IPS-18c (cell line): ENCODE data around the gene PLXNA2.

ENCODE experiments used
- H3K4me3 ChIP-seq: 2 replicates; pipeline ENCODE4 v1.7.0; 2013; ENCODE audit warnings: low read depth, mild to moderate bottlenecking, low read length, moderate library complexity; ENCODE audit not compliant: insufficient read depth
- H3K9me3 ChIP-seq: one replicate; pipeline ENCODE4 v1.6.1; 2013; ENCODE audit warnings: mild to moderate bottlenecking, low read length, moderate library complexity; ENCODE audit not compliant: control insufficient read depth, insufficient read depth

Gene PLXNA2

GRCh38 chr1:207993477-207994445, 250.4 kb downstream of the PLXNA2 start:
- no peak overlapping the region for H3K4me3 ChIP-seq
- H3K9me3 ChIP-seq = no peaks in the 10 kb centered on the region

GRCh38 chr1:207992677-207993236, 251.4 kb downstream of the PLXNA2 start:
- Histone ChIP-seq H3K9me3 (no peaks in the 10 kb centered on the region), H3K4me3 (no peak overlapping the region)

GRCh38 chr1:207991583-207992026, 252.6 kb downstream of the PLXNA2 start:
- no peak overlapping the region for H3K4me3 ChIP-seq

GRCh38 chr1:207990876-207991582, 253.2 kb downstream of the PLXNA2 start:
- H3K4me3 ChIP-seq = no peak overlapping the region
- no peaks in the 10 kb centered on the region for H3K9me3 ChIP-seq

More at GRCh38 chr1:207991583-207992026, 252.6 kb downstream of the PLXNA2 start:
- H3K9me3 ChIP-seq = no peaks in the 10 kb centered on the region

DNA sequence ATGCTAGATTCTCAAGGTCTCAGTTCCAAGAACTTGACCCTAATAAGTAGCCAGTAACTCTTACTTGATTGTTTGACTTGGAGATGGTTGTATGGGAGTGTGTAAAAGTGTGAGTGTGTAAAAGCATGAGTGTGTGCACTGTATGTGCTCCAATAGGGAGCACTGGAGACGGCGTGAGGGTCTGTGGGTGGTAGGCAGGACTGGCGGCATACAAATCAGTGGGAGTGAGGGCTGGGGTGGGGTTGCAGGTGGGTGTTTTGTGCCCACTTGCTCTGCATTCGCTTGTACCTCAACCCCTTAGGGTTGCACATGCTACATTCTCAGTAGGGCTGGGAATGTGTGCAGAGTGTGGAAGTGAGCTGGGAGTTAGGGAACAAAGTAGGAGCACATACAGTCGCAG, 253.7 kb downstream of the PLXNA2 start:
- Histone ChIP-seq H3K4me3 (no peak overlapping the region), H3K9me3 (no peaks in the 10 kb centered on the region)

DNA sequence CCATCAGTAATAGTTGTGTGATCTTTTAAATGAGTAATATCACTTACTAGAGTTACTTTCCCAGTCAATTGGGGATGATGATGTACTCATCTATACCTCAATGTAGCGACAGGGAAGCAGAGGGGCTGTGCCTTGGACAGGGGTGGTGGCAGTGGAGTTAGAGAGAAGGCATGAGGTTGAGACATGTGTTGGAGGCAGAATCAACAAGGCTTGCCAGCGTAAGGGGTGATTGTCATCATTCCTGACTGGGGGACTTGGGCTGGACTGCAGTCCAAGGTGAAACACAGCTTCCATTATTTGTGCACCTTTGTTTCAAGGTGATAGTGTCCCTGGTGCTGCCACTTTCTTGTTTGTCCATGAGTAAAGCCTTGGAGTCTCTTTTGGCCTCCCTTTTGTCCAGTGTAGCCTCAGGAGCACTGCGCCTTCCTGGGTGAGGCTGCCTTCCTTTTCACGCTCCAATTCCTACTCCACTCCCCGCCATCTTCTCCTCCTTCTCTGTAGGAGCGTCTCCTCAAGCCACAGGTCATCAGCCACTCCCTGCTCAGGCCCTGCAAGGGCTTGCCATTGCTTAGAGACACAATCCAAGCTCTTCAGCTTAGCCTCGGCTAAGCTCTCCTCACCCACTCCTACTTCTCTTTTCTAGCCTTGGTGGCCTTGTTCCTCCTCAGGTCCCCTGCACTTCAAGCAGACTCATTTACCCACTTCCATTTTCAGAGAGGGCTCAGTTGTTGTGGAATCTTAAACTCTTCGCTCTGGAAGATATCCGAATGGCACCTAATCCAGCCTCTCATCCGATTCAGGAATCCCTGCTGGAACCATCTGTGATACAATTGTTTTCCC, 255.6 kb downstream of the PLXNA2 start:
- H3K4me3 ChIP-seq = no peak overlapping the region
- no peaks in the 10 kb centered on the region for H3K9me3 ChIP-seq

- Histone ChIP-seq H3K4me3 (no peak overlapping the region), H3K9me3 (no peaks in the 10 kb centered on the region)
Measured at GRCh38 chr1:207987164-207987563, 257.0 kb downstream of the PLXNA2 start.

- Histone ChIP-seq H3K9me3 (no peaks in the 10 kb centered on the region), H3K4me3 (no peak overlapping the region)
Measured at GRCh38 chr1:207985996-207986395, 258.2 kb downstream of the PLXNA2 start.

GRCh38 chr1:207984831-207985572, 259.2 kb downstream of the PLXNA2 start:
- Histone ChIP-seq H3K4me3 (no peak overlapping the region), H3K9me3 (no peaks in the 10 kb centered on the region)

DNA sequence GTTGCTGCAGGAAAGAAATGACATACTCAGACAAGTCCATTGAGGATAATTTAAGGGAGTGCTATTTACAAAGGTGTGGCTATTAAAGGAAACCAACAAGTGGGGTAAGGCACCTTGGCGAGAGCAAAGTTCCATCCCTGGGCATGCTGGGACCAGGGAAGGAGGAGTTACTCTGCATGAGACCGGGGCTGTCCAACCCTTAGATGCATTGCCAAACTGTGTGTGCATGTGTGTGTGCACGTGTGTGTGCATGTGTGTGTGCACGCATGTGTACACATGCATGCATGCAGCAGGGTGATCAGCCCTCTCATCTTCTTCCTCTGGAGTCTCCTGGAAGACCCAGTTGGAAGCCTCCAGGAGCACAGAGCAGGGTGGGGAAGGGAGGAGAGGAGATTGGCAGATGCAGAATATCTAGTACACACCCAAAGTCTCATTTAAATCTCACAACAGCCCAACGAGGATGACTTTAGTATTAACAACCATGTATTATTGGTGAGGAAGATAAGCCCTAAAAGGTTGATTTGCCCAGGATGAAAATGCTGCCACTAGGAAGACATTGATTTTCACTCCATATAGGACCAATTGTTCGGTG, 261.0 kb downstream of the PLXNA2 start:
- H3K9me3 ChIP-seq = no peaks in the 10 kb centered on the region

DNA sequence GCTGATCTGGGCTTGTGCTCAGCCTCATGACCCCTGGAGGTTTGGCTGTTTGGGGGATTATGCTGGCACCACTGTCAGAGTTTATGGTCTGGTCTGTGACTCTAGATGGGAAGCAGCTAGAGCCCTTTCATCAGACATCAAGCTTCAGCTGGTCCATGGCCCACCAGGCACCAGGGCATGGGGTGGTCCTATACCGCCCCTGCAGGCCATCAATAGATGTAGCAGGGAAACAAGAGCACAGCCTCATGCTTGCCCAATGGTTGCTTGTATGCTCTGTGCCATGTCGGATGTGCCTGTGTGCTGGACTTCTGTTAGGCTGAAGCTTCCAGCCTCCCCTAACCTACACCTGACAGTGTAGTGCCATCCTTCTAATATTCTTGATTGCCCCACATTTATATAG, 262.2 kb downstream of the PLXNA2 start:
- no peak overlapping the region for H3K4me3 ChIP-seq
- H3K9me3 ChIP-seq = no peaks in the 10 kb centered on the region

More for the DNA sequence above, 261.0 kb downstream of the PLXNA2 start:
- no peak overlapping the region for H3K4me3 ChIP-seq

DNA sequence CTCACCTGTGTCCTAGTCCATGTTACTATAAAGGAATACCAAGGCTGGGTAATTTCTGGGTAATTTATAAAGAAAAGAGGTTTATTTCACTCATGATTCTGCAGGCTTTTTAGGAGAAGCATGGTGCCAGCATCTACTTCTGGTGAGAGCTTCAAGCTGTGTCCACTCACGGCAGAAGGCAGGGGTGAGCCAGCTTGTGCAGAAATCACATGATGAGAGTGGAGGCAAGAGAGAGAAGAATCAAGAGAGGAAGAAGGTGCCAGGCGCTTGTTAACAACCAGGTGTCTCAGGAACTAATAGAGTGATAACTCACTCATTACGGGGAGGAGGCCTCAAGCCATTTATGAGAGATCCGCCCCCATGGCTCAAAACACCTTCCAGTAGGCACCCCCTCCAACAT, 265.7 kb downstream of the PLXNA2 start:
- no peak overlapping the region for H3K4me3 ChIP-seq
- H3K9me3 ChIP-seq = no peaks in the 10 kb centered on the region

- no peaks in the 10 kb centered on the region for H3K9me3 ChIP-seq
Measured at GRCh38 chr1:207977876-207978275, 266.3 kb downstream of the PLXNA2 start.

DNA sequence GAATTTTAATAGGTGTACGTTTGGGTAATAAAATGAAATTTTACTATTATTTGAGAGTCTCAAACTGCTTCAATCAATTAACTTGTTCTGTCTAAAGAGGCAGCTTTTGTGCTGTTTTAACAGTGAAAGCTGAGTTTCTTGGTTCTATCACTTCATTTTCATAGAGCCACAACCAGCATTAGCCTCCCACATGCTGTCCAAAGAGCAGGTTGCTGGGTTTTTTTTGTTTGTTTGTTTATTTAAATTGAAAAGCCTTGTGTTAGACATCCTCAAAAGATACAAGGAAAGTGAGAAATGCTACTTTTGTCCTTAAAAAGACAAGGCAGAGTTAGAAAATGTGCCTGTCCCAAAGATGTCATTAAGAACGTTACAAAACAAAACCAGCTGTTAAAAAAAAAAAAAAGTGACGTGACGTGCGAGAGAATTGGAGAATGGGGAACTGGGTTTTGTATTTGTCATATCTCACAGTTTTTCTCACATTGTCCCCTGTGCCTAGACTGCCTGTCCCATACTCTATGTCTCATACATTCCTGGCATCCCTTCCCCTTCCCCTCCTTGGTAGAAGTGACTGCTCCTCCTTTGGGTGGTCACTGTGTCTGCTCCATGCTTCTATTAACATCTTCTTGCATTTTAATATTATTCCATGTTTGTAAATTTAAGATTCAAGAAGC, 270.2 kb downstream of the PLXNA2 start:
- H3K4me3 ChIP-seq = no peak overlapping the region

More at GRCh38 chr1:207977876-207978275, 266.3 kb downstream of the PLXNA2 start:
- no peak overlapping the region for H3K4me3 ChIP-seq

GRCh38 chr1:207972337-207972736, 271.8 kb downstream of the PLXNA2 start:
- Histone ChIP-seq H3K9me3 (no peaks in the 10 kb centered on the region), H3K4me3 (no peak overlapping the region)

More for the DNA sequence above, 270.2 kb downstream of the PLXNA2 start:
- no peaks in the 10 kb centered on the region for H3K9me3 ChIP-seq
